Measurements from ENCODE around the gene PAX7.

DNA sequence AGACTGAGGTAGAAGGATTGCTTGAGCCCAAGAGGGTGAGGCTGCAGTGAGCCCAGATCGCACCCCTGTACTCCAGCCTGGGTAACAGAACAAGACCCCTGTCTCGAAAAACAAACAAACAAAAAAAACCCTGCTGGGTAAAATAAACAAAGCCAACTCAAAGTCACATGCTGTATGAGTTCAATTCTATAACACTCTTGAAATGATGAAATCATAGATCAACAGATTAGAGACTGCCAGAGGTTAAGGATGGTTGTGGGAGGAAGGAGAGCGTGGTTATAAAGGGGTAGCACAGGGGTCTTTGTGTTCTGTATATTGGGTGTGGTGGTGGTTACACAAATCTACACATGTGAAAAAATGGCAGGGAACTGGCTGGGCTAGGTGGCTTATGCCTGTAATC is 166.3 kb downstream of the PAX7 start:
- TF ChIP-seq, protein P1, sequence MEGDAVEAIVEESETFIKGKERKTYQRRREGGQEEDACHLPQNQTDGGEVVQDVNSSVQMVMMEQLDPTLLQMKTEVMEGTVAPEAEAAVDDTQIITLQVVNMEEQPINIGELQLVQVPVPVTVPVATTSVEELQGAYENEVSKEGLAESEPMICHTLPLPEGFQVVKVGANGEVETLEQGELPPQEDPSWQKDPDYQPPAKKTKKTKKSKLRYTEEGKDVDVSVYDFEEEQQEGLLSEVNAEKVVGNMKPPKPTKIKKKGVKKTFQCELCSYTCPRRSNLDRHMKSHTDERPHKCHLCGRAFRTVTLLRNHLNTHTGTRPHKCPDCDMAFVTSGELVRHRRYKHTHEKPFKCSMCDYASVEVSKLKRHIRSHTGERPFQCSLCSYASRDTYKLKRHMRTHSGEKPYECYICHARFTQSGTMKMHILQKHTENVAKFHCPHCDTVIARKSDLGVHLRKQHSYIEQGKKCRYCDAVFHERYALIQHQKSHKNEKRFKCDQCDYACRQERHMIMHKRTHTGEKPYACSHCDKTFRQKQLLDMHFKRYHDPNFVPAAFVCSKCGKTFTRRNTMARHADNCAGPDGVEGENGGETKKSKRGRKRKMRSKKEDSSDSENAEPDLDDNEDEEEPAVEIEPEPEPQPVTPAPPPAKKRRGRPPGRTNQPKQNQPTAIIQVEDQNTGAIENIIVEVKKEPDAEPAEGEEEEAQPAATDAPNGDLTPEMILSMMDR (IDR thresholded peaks at IDR 0.05): no peak
- no peak for TF ChIP-seq POLR2A (IDR thresholded peaks at IDR 0.05)

All from sigmoid colon (tissue), 3 donors.